ENCODE measurements around the gene ERVV-1. TPM values are rescaled to one million over a fixed set of nuclear protein-coding genes. Genes with fewer than 3 reads are reported as not detected.
"Not testable (repeated sequence)": the region's sequence is repeated elsewhere in the genome, so short reads cannot be mapped to it uniquely, and the experiment has no call there.

The ERVV-1 gene
- total RNA-seq, 1 donor from 2014 or later, result not detected

- intact Hi-C loops (cut with micrococcal nuclease), result no loop called here
Measured at GRCh38 chr19:53015159-53015558, 1.4 kb downstream of the ERVV-1 start.

GRCh38 chr19:53015730-53016129 lies 2.0 kb downstream of the ERVV-1 start:
- intact Hi-C loops (cut with micrococcal nuclease), result no loop called here

GRCh38 chr19:53019684-53020083 lies 6.0 kb downstream of the ERVV-1 start:
- intact Hi-C loops (cut with micrococcal nuclease), result no loop called here

GRCh38 chr19:53028306-53028705 lies 14.6 kb downstream of the ERVV-1 start:
- intact Hi-C loops (cut with micrococcal nuclease), result not testable (repeated sequence)

GRCh38 chr19:53034054-53034453 lies 20.3 kb downstream of the ERVV-1 start:
- intact Hi-C loops (cut with micrococcal nuclease), result no loop called here

GRCh38 chr19:53034948-53035675 lies 21.4 kb downstream of the ERVV-1 start:
- intact Hi-C loops (cut with micrococcal nuclease), result no loop called here

- intact Hi-C loops (cut with micrococcal nuclease), result no loop called here
Measured at GRCh38 chr19:53037101-53038097, 23.7 kb downstream of the ERVV-1 start.

- intact Hi-C loops (cut with micrococcal nuclease), result no loop called here
Measured at GRCh38 chr19:53041366-53041765, 27.6 kb downstream of the ERVV-1 start.

- intact Hi-C loops (cut with micrococcal nuclease), result no loop called here
Measured at GRCh38 chr19:53045536-53045935, 31.8 kb downstream of the ERVV-1 start.

- intact Hi-C loops (cut with micrococcal nuclease), result no loop called here
Measured at GRCh38 chr19:53047379-53047778, 33.7 kb downstream of the ERVV-1 start.

- intact Hi-C loops (cut with micrococcal nuclease), result no loop called here
Measured at GRCh38 chr19:53055117-53055516, 41.4 kb downstream of the ERVV-1 start.

GRCh38 chr19:53057904-53058580 lies 44.3 kb downstream of the ERVV-1 start:
- intact Hi-C loops (cut with micrococcal nuclease), result no loop called here

Other genes with a start within 250 kb of the ERVV-1 start
- 12.0 and 13.1 TPM in 2 replicates for gene ZNF600, start 227.1 kb upstream of the ERVV-1 start, total RNA-seq
- gene ZNF28, start 192.3 kb upstream of the ERVV-1 start, total RNA-seq, result 20.8 and 22.3 TPM in 2 replicates
- gene ZNF468, start 156.3 kb upstream of the ERVV-1 start, total RNA-seq, result 16.5 and 18.7 TPM in 2 replicates
- 8.9 and 11.4 TPM in 2 replicates for gene ZNF320, start 116.3 kb upstream of the ERVV-1 start, total RNA-seq
- gene ZNF888, start 90.5 kb upstream of the ERVV-1 start, total RNA-seq, result 7.0 and 8.4 TPM in 2 replicates
- 11.6 and 13.0 TPM in 2 replicates for gene ZNF816, start 51.0 kb upstream of the ERVV-1 start, total RNA-seq
- not detected in 2 replicates for gene ERVV-2, start 30.8 kb downstream of the ERVV-1 start, total RNA-seq
- 27.8 and 31.0 TPM in 2 replicates for gene ZNF160, start 89.5 kb downstream of the ERVV-1 start, total RNA-seq
- gene ZNF415, start 119.0 kb downstream of the ERVV-1 start, total RNA-seq, result 0.70 and 0.73 TPM in 2 replicates
- 7.8 and 8.1 TPM in 2 replicates for gene ZNF347, start 145.1 kb downstream of the ERVV-1 start, total RNA-seq
- gene ZNF665, start 179.4 kb downstream of the ERVV-1 start, total RNA-seq, result 2.7 and 3.3 TPM in 2 replicates
- gene ZNF677, start 241.0 kb downstream of the ERVV-1 start, total RNA-seq, result 1.7 and 2.7 TPM in 2 replicates
- gene VN1R2, start 244.4 kb downstream of the ERVV-1 start, total RNA-seq, result not detected in 2 replicates